HUES6 (cell line): ENCODE data around the gene MAP1LC3C.

Experiments
- H3K27ac ChIP-seq: 2 replicates; pipeline ENCODE4 v1.7.0; 2013; ENCODE audit warnings: low read depth, mild to moderate bottlenecking, low read length, inconsistent platforms
- H3K27me3 ChIP-seq: 2 replicates; pipeline ENCODE4 v1.6.1; 2013; ENCODE audit warnings: low read length; ENCODE audit not compliant: control insufficient read depth, insufficient read depth
- H3K36me3 ChIP-seq: 2 replicates; pipeline ENCODE4 v1.6.1; 2013; ENCODE audit warnings: low read length; ENCODE audit not compliant: control insufficient read depth, insufficient read depth
- H3K4me1 ChIP-seq: 2 replicates; pipeline ENCODE4 v1.6.1; 2013; ENCODE audit warnings: low read length; ENCODE audit not compliant: control insufficient read depth, insufficient read depth
- H3K4me3 ChIP-seq: 2 replicates; pipeline ENCODE4 v1.5.1; 2013; ENCODE audit warnings: low read depth, low read length
- H3K9ac ChIP-seq: one replicate; pipeline ENCODE4 v1.6.1; 2013; ENCODE audit warnings: mild to moderate bottlenecking, low read length
- H3K9me3 ChIP-seq: 2 replicates; pipeline ENCODE4 v1.6.1; 2013; ENCODE audit warnings: low read depth, low read length; ENCODE audit not compliant: control insufficient read depth, insufficient read depth

MAP1LC3C gene

GRCh38 chr1:241962153-241962552 is 36.7 kb downstream of the MAP1LC3C start:
- Histone ChIP-seq H3K9ac (no peak overlapping the region), H3K4me1 (no peaks in the 10 kb centered on the region), H3K27ac (no peak overlapping the region)

GRCh38 chr1:241957692-241958494 is 41.0 kb downstream of the MAP1LC3C start, which contains the start of gene BECN2:
BECN2 (plus strand) TSS chr1:241957767; CDS start chr1:241957767, 0 bp downstream.
- Histone ChIP-seq H3K9me3 (no peaks in the 10 kb centered on the region), H3K4me3 (no peak within 1 kb of the TSS), H3K27me3 (no peaks in the 10 kb centered on the region), H3K9ac (no peak within 1 kb of the TSS), H3K36me3 (no peaks in the 10 kb centered on the region), H3K4me1 (no peaks in the 10 kb centered on the region), H3K27ac (no peak within 1 kb of the TSS)

More at GRCh38 chr1:241962153-241962552, 36.7 kb downstream of the MAP1LC3C start:
- Histone ChIP-seq H3K27me3 (no peaks in the 10 kb centered on the region), H3K36me3 (no peaks in the 10 kb centered on the region), H3K4me3 (no peak overlapping the region), H3K9me3 (no peaks in the 10 kb centered on the region)

GRCh38 chr1:241950390-241950789 is 48.5 kb downstream of the MAP1LC3C start:
- Histone ChIP-seq H3K4me1 (no peaks in the 10 kb centered on the region), H3K27ac (no peak overlapping the region), H3K27me3 (no peaks in the 10 kb centered on the region), H3K36me3 (no peaks in the 10 kb centered on the region), H3K9me3 (no peaks in the 10 kb centered on the region), H3K4me3 (no peak overlapping the region), H3K9ac (no peak overlapping the region)

- no peak overlapping the region for H3K27ac ChIP-seq
- H3K4me3 ChIP-seq, result no peak overlapping the region
- H3K27me3 ChIP-seq, result no peaks in the 10 kb centered on the region
- H3K4me1 ChIP-seq, result no peaks in the 10 kb centered on the region
- no peak overlapping the region for H3K9ac ChIP-seq
- no peaks in the 10 kb centered on the region for H3K36me3 ChIP-seq
- H3K9me3 ChIP-seq, result no peaks in the 10 kb centered on the region
Observed at GRCh38 chr1:241947354-241947753, 51.5 kb downstream of the MAP1LC3C start.
